ENCODE results near the gene SDF2.

DNA sequence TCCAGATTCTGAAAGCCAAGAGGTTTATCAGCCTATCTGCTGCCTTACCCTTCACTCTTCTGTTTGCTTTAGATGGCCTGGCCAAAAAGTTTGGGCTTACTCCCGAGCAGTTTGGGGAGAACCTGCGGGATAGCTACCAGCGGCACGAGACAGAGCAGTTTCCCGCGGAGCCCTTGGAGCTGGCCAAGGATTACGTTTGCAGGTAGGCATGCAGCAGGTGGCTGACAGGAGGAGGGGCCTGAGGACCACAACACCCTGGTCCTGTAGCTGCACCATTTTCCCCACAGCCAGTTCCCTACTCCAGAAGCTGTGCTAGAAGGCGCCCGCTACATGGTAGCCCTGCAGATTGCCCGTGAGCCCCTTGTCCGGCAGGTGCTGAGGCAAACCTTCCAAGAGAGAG lies 20.9 kb upstream of the SDF2 start:
- TF ChIP-seq CTCF (conservative IDR thresholded peaks at IDR 0.05; ENCODE audit: low read depth, low read length) = no peak
- no peak for TF ChIP-seq CHD1 (IDR thresholded peaks at IDR 0.05; ENCODE audit: low read depth, low read length)
- TF ChIP-seq, protein P1, sequence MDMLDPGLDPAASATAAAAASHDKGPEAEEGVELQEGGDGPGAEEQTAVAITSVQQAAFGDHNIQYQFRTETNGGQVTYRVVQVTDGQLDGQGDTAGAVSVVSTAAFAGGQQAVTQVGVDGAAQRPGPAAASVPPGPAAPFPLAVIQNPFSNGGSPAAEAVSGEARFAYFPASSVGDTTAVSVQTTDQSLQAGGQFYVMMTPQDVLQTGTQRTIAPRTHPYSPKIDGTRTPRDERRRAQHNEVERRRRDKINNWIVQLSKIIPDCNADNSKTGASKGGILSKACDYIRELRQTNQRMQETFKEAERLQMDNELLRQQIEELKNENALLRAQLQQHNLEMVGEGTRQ (IDR thresholded peaks at IDR 0.05; ENCODE audit: low read depth, low read length) = no peak
- TF ChIP-seq POLR2A (IDR thresholded peaks at IDR 0.05; ENCODE audit: low read depth, low read length) = no peak
- no peak for TF ChIP-seq RFX5 (IDR thresholded peaks at IDR 0.05; ENCODE audit: low read depth, low read length)
- no peak for TF ChIP-seq RAD21 (IDR thresholded peaks at IDR 0.05; ENCODE audit: low read length)
- no peak for TF ChIP-seq NFE2L2 (IDR thresholded peaks at IDR 0.05; ENCODE audit: low read depth, low read length)
- TF ChIP-seq BHLHE40 (IDR thresholded peaks at IDR 0.05; ENCODE audit: low read depth, low read length) = no peak
